C4-2B (cell line): ENCODE data around the gene CCDC97.

Experiments
- CTCF ChIP-seq: fragments of 450-650 bp; conservative IDR thresholded peaks from 2 replicates; pipeline ENCODE4 v1.5.1; 2017; ENCODE audit warnings: mild to moderate bottlenecking
- ZFX ChIP-seq: fragments of 450-650 bp; IDR thresholded peaks from 2 replicates; pipeline ENCODE4 v1.6.1; 2017

GRCh38 chr19:41297628-41298347 is 12.2 kb upstream of the CCDC97 start:
- no peak for TF ChIP-seq CTCF
- TF ChIP-seq ZFX: no peak
